GM20000 (cell line): ENCODE results near the gene VILL.
A peak's percentile ranks its signal among the peaks of the same experiment; 100 is the strongest.

Experiments used
- DNase-seq: peaks from one replicate; pipeline ENCODE4 v3.0.0; 2012; ENCODE audit warnings: low spot score
- TF ChIP-seq, protein P1 (sequence below): IDR thresholded peaks from 2 replicates; pipeline ENCODE4 v1.5.1; 2012; ENCODE audit warnings: mild to moderate bottlenecking, control low read depth; ENCODE audit errors: extremely low read depth, missing control alignments

VILL gene

DNA sequence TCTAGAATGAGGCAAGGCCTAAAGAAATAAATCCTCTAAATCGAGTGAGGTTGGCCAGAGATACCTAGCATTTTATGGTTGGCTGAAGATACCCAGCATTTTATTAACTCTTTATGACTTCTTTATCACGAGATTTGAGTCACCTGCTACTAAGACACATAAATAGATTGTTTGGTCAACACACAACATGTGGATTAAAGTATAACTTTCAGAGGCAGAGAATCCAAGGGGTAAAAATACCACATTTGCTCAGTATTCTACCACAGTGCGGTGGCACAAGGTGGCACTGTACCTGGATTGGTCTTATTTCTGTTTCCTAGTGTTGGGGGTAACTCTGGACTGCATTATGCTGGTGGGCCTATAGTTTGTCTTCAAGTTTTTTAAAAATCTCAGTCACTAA, 27.0 kb upstream of the VILL start:
- TF ChIP-seq, protein P1, sequence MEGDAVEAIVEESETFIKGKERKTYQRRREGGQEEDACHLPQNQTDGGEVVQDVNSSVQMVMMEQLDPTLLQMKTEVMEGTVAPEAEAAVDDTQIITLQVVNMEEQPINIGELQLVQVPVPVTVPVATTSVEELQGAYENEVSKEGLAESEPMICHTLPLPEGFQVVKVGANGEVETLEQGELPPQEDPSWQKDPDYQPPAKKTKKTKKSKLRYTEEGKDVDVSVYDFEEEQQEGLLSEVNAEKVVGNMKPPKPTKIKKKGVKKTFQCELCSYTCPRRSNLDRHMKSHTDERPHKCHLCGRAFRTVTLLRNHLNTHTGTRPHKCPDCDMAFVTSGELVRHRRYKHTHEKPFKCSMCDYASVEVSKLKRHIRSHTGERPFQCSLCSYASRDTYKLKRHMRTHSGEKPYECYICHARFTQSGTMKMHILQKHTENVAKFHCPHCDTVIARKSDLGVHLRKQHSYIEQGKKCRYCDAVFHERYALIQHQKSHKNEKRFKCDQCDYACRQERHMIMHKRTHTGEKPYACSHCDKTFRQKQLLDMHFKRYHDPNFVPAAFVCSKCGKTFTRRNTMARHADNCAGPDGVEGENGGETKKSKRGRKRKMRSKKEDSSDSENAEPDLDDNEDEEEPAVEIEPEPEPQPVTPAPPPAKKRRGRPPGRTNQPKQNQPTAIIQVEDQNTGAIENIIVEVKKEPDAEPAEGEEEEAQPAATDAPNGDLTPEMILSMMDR = no peak
- DNase-seq = no peak

- TF ChIP-seq, protein P1 = no peak
- no peak for DNase-seq
These were observed 26.4 kb upstream of the VILL start for GRCh38 chr3:37964146-37964545.

DNA sequence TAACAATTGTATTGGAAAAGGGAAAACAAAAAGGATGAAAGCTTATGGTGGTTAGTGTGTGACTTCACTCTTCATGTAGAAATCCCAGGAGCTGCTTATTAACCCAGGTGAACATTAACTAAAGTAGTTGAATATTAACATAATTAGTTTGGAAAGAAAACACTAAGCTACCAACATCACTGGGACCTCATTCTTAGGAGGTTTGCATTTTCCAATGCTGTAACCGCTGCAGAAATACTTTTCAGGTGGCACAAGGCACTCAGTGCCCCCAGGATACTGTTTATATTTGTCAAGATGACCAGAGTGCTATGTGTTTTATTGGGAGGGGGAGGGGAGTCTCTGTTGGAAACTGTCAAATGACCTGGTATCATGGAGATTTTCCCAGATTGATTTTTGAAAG, 25.9 kb upstream of the VILL start:
- TF ChIP-seq, protein P1 = no peak
- DNase-seq = no peak

GRCh38 chr3:37967260-37967881, 23.2 kb upstream of the VILL start:
- DNase-seq = peak; percentile 70
- TF ChIP-seq, protein P1 = peak; percentile 91

GRCh38 chr3:37968199-37968598, 22.4 kb upstream of the VILL start:
- TF ChIP-seq, protein P1 = no peak
- DNase-seq = no peak

GRCh38 chr3:37968813-37969595, 21.6 kb upstream of the VILL start:
- TF ChIP-seq, protein P1 = no peak
- DNase-seq = no peak

DNA sequence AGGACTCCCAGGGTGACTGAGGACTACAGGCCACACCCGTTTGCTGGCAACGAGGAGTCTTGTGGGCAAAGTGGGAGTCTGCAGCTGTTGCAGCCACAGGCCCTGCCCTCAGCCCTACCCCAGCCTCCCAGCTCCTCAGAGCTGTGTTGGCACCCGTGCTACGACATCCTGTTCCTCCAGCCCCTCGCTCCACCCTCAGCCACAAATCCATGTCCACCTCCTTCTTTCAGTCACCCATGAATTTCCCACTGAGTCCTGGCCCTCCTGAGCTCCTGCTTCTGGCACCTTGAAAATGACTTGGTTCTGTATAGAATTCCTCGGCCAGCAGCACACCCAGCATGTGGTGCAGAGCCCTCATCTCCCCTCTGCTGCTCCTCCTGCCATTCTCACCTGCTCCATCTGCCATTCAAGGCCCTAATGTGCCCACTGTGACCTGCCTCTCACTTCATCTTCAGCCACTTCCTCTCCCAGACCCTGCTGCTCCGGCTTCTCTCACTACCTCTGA, 20.9 kb upstream of the VILL start:
- TF ChIP-seq, protein P1 = no peak
- no peak for DNase-seq
